GM19193 (cell line): ENCODE results near the gene GCM1.

Experiments used
- POLR2A ChIP-seq: IDR thresholded peaks from 4 replicates; pipeline ENCODE4 v1.6.1; 2011; ENCODE audit not compliant: insufficient read depth, insufficient read length; ENCODE audit errors: extremely low read depth

GCM1 gene

GRCh38 chr6:53128842-53129241 is 19.8 kb downstream of the GCM1 start:
- TF ChIP-seq POLR2A: no peak

- no peak for TF ChIP-seq POLR2A
These were observed 23.4 kb downstream of the GCM1 start for GRCh38 chr6:53125276-53125675.

- TF ChIP-seq POLR2A: no peak
These were observed 24.4 kb downstream of the GCM1 start for GRCh38 chr6:53124131-53124800.

- TF ChIP-seq POLR2A: no peak
These were observed 28.8 kb downstream of the GCM1 start for GRCh38 chr6:53119772-53120409.

GRCh38 chr6:53119349-53119748 is 29.3 kb downstream of the GCM1 start:
- TF ChIP-seq POLR2A: no peak

GRCh38 chr6:53115741-53116140 is 32.9 kb downstream of the GCM1 start:
- TF ChIP-seq POLR2A: no peak

- no peak for TF ChIP-seq POLR2A
These were observed 33.5 kb downstream of the GCM1 start for GRCh38 chr6:53115113-53115512.

- TF ChIP-seq POLR2A: no peak
These were observed 34.9 kb downstream of the GCM1 start for GRCh38 chr6:53113742-53114141.

- no peak for TF ChIP-seq POLR2A
These were observed 35.8 kb downstream of the GCM1 start for GRCh38 chr6:53112871-53113270.

- TF ChIP-seq POLR2A: no peak
These were observed 36.2 kb downstream of the GCM1 start for GRCh38 chr6:53112404-53112803.

- TF ChIP-seq POLR2A: no peak
These were observed 36.8 kb downstream of the GCM1 start for GRCh38 chr6:53111865-53112264.

GRCh38 chr6:53109612-53110011 is 39.0 kb downstream of the GCM1 start:
- TF ChIP-seq POLR2A: no peak

- TF ChIP-seq POLR2A: no peak
These were observed 41.5 kb downstream of the GCM1 start for GRCh38 chr6:53107091-53107490.

- no peak for TF ChIP-seq POLR2A
These were observed 43.7 kb downstream of the GCM1 start for GRCh38 chr6:53104916-53105315.

GRCh38 chr6:53103993-53104675 is 44.5 kb downstream of the GCM1 start:
- no peak for TF ChIP-seq POLR2A

- no peak for TF ChIP-seq POLR2A
These were observed 47.6 kb downstream of the GCM1 start for GRCh38 chr6:53101006-53101405.
